ENCODE results near the gene SYN1.

The SYN1 gene

DNA sequence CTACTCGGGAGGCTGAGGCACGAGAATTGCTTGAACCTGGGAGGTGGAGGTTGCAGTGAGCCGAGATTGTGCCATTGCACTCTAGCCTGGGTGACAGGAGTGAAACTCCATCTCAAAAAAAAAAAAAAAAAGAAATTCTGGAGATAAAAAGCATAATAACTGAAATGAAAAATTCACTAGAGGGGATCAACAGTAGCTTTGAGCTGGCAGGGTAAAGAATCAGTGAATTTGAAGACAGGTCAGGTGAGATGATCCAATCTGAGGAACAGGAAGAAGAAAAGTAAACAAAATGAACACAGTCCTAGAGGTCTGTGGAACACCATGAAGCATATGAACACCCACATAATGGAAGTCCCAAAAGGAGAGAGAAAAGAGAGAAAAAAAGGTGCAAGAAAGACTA lies 22.4 kb downstream of the SYN1 start:
- DNase-seq (ENCODE audit: low read depth in 2 of 2), result no peak

DNA sequence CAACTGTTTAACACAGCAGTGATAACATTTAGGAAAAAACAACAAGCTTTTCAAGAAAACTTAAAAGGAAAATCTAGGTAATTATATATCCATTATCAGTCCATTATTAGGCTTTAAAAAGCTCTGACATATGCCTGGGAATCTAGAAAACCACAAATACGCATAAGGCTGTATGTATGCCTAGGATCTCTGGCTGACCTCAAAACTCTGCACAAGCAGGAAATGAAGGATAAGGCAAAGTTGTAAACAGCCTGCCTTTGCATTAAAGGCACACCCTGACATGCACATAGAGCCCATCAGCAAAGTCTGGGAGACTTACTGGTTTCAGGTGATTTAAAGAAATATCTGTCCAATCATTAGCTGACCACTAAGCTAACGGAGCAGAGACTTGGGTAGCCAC lies 23.4 kb downstream of the SYN1 start:
- no peak for DNase-seq (ENCODE audit: low read depth in 2 of 2)

DNA sequence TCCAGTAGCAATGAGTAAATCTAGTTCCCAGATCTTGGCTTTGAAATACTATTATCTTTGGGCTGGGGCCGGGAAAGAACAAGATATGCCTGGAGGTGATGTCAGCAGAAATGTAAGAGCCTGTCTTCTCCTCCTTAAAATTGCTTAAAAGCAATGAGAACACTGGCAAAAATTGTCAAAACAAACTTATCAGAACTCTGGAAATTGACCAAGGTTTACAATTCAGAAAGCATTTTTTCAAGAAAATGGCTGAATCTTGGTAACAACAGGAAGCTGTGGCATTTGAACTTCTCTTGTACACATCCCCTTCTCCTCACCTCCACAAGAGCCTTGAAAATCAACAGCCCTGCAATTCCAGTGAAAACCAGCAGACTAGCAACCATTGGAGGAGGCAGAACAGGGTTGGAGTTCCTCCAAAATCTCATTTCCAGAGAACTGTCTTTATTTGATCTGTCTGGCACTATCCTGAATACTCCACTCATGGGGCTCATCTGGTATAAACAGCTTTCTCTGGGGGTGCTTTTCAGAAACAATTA lies 23.9 kb downstream of the SYN1 start:
- no peak for DNase-seq (ENCODE audit: low read depth in 2 of 2)

DNA sequence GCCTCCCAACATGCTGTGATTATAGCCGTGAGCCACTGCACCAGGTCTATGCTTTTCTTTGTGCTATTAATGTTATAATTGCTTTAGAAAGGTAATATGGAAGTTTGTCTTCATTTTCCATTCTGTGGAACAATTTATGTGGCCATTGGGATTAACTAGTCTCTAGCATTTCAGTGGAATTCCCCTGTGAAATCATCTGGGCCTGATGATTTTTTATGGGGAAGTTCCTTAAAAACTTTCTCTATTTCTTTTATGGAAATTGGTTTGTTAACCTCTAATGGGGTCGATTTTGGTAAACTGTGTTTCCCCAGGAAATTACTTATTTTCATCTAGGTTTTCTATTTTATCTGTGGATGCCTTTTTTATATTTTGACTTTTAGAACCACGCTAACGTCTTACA lies 26.1 kb downstream of the SYN1 start:
- no peak for DNase-seq (ENCODE audit: low read depth in 2 of 2)

DNA sequence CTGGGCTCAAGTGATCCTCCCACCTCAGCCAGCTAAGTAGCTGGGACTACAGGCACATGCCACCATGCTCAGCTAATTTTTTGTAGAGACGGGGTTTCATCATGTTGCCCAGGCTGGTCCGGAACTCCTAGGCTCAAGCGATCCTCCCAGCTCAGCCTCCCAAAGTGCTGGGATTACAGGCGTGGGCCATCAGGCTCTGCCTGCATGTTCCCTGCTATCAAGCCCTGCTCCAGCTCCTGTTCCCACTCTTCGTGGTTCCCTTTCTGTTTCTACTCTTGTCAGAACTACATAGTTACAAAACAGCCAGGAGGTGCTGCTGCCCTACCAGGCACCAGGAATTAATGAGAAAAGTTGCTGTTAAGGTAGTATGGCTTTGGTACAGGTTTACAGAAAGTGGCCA lies 28.7 kb downstream of the SYN1 start:
- no peak for DNase-seq (ENCODE audit: low read depth in 2 of 2)

DNA sequence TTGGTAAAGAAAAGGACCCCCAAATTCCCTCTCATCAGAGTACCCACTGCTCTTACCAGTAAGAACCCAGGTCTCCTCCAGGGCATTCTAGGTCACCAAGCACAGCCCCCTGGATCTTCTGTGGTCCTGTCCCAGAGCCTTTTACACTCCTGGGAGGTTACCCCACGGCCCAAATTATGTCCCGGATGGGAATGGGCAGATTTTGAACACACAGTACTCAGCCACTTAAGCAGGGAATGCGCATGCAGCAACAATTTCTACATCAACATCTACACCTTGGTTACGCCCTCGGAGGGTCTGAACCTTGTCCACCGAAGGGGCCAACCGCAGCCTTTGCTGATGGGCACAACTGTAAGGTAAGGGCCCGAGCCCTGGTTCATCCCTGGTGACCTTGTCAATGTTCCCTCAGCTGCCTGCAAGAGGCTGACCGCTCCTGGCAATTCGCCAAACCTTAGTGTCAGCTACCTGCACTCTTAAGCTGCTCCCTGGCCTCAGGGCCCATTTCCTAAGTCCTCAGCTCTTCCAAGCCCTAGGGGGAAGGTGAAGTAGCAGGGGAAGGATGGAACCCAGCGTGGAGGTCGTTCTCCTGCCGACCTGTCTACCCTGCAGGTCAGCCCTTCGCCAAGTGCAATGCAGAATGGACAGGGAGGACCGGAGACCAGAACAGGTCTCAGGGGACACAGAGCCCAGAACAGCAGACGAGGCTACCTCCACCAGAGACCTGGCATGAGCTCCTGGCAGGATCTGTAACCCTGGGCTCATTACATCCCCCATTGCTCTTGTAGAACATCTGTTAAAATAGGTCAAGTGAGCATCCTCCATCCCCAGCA lies 31.5 kb downstream of the SYN1 start:
- DNase-seq (ENCODE audit: low read depth in 2 of 2), result no peak

DNA sequence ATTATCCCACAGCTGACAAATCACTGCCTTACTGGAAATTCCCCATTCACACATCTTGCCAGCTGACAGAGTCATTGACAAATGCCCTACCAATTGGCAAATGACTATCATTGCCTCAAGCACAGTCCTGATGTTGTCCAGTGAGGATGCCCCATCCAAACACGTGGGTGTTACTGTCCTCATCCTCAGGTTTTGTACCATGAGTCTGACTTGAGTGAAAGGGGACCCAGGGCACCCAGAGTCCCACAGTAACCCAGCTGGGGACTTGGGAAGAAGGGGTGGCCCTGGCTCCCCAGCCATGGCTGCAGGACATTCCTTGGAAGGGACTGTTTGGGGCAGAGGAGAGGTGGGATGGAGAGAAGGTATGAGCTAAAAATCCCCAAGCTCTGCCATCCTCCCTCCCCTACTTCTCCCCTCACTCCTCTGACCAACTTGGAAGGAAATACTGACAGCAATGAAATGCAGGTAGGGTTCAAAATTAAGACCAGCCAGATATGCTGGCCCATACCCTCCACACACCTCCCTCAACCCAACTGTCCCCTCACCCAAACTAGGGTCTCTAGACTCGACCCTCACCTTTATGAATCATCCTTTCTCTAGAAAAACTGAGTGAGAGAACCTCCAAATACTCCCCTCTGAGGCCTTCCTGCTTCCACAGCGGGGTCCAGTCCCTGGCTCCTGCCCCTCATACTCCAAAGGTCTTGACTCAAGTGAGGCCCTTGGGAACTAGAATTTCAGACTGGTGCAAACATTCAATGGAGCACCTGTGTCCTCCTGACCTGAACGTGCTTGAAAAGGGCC lies 32.4 kb downstream of the SYN1 start:
- DNase-seq (ENCODE audit: low read depth in 2 of 2), result no peak

DNA sequence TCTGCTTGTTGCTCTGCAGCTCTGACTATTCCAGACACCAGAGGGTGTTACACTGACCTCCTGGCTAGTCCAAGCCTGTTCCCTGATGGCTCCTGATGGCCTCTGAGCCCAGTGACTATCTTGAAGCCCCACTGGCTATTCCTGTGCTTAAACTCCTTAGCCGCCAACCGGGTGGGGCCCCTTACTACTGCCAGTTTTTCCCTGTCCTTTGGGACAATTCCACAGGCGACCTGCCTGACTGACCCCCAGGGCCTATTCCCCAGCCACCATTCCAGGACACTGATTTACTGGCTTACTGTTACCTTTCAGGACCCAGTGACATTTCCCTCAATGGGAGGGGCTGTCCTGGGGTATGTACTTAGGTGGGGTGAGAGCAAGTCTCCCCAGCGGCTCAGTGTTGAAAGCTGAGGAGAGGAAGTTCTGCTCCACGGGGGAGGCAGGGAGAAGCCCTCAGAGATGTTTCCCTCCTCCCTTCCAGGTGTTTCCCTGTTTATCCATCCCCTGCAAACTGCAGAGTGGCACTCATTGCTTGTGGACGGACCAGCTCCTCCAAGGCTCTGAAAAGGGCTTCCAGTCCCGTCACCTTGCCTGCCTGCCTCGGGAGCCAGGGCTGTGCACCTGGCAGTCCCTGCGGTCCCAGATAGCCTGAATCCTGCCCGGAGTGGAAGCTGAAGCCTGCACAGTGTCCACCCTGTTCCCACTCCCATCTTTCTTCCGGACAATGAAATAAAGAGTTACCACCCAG lies 33.4 kb downstream of the SYN1 start:
- no peak for DNase-seq (ENCODE audit: low read depth in 2 of 2)

DNA sequence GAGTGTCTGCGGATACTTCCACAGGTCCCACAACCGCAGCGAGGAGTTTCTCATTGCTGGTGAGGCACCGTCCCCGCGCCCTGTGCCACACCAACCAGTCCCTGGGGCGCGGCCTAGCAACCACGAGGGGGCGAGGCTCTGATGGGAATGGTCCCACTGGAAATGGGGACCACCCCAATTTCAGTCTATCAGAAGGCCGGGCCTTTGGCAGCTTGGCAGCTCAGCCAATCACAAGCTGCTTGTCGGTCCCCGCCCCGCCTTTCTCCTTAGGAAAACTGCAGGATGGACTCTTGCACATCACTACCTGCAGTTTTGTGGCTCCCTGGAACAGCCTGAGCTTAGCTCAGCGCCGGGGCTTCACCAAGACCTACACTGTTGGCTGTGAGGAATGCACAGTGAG lies 34.4 kb downstream of the SYN1 start:
- no peak for DNase-seq (ENCODE audit: low read depth in 2 of 2)

DNA sequence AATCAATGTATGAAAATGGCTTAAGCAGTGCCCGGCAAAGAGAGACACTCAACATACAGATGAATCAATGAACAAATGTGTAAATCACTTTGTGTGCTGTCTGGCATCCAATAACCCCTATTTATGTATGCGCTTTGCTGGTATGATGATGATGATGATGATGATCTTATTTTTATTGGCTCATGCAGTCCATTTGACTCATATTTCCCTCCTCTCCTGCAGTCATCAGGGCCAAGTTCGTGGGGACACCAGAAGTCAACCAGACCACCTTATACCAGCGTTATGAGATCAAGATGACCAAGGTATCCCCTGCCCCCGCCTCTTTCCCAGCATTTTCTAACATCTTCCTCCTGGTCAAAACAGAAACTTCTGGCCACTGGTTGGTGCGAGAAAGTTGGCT lies 34.9 kb downstream of the SYN1 start:
- no peak for DNase-seq (ENCODE audit: low read depth in 2 of 2)

DNA sequence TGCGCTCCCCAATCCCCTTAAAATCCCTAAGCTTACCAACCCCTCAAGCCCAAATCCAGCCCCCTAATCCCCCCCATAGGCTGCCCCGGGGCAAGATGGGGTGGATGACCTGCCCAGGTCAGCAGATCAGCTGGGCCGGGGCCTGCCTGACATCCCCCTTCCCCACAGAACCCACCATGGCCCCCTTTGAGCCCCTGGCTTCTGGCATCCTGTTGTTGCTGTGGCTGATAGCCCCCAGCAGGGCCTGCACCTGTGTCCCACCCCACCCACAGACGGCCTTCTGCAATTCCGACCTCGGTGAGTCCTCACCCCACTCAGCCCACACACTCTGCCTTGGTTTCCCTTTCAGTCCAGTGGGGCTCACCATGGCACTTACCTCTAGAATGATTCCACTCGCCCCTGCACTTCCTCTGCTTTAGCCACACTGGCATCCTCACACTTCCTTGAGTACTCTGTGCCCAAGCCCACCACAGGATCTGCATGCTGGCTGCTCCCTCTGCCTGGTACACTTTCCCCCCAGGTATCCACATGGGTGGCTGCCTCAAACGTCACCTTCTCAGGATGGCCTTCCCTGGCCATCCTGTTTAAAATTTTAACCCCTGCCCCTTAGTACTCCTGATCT lies 36.3 kb downstream of the SYN1 start:
- no peak for DNase-seq (ENCODE audit: low read depth in 2 of 2)

DNA sequence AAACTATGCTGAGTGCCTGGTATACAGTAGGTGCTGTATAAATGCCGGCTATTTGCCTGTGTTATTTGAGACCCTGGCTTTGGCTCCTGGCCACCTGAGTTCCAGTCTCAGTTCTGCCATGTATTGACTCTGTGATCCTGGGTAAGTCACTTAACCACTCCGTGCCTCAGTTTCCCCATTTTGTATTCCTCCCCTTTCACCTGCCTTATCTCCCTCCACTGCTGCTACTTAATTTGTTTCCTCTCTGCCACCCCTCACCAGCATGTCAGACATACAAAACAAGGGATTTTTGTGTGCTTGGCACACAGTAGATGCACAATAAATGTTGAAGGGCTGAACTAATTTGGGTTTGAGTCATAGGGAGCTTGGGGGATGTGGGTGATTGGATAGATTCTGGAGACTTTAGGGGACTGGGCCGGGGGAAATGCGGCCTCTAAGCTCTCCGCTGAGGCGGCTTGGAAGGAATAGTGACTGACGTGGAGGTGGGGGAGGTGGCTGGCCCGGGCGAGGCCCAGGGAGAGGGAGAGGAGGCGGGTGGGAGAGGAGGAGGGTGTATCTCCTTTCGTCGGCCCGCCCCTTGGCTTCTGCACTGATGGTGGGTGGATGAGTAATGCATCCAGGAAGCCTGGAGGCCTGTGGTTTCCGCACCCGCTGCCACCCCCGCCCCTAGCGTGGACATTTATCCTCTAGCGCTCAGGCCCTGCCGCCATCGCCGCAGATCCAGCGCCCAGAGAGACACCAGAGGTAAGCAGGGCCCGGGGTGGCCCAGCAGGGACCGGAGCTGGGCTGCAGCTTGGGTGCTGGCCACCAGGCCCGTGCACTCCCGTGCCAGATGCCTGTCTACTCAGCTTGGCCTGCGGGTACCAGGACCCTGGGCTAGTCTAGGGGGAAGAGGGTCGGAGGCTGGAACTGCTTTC lies 37.7 kb downstream of the SYN1 start, which contains the start of gene TIMP1:
TSS of gene TIMP1 (plus strand) at position 706 of the 917 bp plus-strand sequence. CDS start 980 bp downstream, outside the sequence.
- DNase-seq (ENCODE audit: low read depth in 2 of 2), result peak; percentile 69 to 73

DNA sequence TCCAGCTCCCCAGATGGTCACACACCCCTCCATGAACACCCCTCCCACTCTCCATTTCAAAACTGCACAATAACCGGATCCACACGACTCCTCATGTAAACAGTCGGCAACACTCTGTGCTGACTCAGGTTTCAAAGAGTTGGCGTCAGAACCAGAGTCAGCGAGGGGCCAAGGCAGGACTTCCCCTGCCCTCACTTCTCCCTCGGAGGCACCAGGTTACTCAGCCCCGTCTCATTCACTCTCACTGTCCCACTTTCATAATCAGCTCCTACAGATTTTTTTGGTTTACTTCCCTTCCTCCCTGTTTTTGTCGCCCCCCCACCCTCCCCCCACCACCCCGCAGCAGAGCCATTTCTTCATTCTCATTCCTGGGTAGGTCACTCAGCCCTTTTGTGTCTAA lies 40.1 kb downstream of the SYN1 start:
- DNase-seq (ENCODE audit: low read depth in 2 of 2), result peak in 1 of 2 donors; percentile 29

DNA sequence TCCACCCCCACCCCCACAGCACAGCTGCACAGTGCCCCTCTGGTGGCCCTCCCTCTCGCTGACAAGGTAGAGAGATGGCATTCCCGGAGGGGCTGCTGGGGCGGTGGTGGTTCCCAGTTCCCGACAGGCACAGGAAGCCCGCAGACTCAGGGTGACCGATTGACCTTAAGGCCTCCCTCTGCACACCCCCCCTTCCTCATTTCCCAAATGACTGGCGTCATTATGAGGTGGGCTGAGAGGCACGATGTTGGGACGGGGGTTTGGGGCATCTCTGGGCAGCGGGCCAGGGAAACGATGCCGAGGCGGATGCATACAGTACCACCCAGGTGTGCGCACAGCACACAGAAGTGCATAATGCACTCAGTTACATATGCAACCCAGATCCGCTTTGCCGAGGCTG lies 41.0 kb downstream of the SYN1 start:
- DNase-seq (ENCODE audit: low read depth in 2 of 2), result no peak

DNA sequence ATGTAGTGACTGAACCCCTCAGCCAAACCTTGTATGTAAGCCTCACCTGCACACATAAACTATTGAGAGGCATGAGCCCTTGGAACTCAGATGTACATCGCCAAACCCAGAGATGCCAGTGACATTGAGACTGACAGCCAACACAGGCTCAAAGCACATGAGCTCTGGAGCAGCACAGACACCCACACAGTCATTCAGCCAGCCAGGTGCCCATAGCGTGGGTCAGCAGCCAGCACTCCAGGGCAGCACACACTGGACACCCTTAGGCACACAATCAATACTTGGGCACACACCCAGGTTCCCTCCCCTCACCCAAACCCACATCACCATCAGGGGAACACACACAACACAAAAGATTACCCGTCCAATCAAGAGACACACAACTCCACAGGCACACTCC lies 41.8 kb downstream of the SYN1 start:
- DNase-seq (ENCODE audit: low read depth in 2 of 2), result no peak

DNA sequence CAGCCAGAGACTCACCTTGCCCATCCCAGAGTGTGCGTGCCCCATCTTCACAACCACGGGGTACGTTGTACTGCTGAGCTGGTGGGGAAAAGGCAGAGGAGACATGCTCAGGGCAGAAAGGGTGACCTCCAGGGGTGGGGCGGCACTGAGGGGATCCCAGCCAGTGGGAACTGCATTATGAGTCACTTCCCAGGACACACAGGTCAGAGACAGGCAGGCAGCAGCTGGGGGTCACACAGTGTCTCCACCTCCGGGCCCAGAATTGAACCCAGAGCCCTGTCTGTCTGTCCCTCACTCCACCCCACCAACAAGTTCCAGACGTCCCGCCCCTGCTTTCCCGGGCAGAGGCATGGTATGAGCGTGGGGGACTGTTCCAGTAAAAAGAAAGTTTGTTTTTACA lies 42.2 kb downstream of the SYN1 start:
- no peak for DNase-seq (ENCODE audit: low read depth in 2 of 2)

DNA sequence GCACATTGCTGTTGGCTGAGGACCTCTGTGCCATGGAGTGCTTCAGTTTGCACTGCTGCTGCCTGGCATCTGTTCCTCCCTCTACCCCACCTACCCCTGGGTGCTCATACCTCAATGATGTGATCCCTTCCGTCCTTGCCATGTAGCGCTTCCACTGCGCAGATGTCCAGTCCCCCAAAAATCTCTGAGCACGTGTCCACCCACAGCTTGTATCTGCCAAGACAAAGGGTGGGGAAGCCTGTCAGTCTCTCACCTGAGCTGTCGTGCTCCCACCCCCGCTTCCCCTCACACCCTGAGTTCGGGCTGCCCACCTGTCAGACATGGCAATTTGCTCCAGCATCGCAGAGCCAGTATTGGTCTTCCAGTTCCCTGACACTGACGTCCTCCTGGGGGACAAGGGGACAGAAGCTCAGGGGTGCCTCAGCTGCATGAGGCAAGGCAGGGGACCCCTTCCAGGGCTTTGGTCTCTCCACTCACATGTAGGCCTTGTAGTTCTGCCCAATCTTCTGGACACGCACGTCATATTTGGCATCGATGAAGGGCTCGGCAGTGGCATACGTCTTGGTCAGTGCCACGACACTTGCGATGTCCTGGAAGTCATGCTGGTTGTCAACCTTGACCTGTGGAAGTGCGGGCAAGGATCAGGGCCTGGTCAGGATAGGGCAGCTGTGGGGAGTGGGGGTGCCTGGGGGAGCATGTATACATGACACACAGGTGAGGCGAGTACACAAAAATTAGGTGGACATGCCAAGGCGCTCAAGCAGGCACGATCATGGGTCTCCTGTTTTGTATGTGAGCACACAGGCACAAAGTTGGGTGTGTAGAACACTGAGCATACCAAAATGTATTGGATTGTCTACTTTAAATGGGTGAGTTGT lies 43.4 kb downstream of the SYN1 start:
- no peak for DNase-seq (ENCODE audit: low read depth in 2 of 2)

DNA sequence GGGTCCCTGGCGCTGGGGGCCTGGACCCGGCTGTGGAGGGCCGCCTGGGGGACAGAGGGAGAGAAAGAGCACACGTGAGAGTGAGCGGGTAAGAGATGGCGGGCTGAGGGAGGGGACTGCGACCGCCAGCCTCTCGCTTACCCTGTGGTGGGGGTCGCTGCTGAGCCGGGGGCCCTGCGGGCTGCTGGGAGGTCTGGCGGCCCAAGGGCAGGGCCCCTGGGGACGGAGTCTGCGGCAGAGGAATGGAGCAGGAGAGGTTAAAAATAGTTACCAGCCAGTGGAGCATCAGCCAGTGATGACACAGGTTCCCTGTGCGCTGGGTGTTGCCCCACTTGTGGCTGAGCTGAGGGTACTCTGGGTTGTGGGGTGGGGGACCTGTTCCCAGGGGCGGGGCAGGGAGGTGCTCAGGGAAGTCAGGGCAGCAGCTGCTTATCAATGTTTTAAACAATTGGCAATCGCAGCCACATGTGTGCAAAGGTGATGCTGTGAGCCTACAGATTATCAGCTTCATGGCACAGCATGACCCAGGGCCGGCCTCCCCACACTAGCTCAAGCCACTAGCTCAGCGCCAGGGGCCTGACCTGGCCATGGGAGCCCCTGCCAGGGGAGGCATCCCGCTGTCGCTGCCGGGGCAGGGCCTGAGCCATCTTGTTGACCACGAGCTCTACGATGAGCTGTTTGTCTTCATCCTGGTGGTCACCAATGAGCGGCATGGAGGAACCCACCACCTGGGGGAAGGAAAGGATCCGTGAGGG lies 44.9 kb downstream of the SYN1 start:
- DNase-seq (ENCODE audit: low read depth in 2 of 2), result no peak

DNA sequence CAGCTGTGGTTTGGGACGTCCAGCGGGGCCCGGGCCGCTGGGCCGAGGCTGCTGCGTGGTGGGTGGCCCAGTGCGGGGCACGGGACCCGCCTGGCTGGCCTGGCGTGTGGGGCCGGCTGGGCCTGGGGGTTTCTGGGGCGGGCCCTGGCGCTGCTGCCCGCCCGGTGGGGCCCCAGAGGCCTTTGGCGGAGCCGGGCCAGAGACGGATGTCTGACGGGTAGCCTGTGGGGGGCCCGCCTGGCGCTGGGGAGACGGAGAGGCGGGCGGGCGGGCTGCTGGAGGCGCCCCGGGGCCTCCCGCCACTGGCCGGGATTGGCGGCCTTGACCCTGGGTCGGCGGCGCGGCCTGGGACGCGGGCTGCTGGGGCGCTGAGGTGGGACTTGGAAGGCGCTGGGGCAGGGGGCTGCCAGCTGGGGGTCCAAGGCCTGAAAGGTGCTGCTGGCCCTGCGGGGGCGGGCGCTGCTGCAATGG lies 45.5 kb downstream of the SYN1 start:
- DNase-seq (ENCODE audit: low read depth in 2 of 2), result no peak

Measured in stimulated activated CD8-positive, alpha-beta memory T cell treated with anti-CD3 and anti-CD28 coated beads, Interleukin-2, amount 100 ng/mL, for 48 hours (primary cell).